BE2C (cell line): Measurements from ENCODE around the gene IFT81.

Experiments used
- DNase-seq: peaks from one replicate; pipeline ENCODE4 v3.0.0-alpha.2; 2020
- H3K27me3 ChIP-seq: fragments of 250-450 bp; sonication (Bioruptor Pico); 2 replicates; pipeline ENCODE4 v1.5.1; 2020; ENCODE audit warnings: mild to moderate bottlenecking
- H3K36me3 ChIP-seq: fragments of 250-450 bp; sonication (Bioruptor Pico); 2 replicates; pipeline ENCODE4 v1.5.1; 2020; ENCODE audit warnings: mild to moderate bottlenecking
- H3K4me1 ChIP-seq: fragments of 250-450 bp; sonication (Bioruptor Pico); 2 replicates; pipeline ENCODE4 v1.5.1; 2020
- H3K4me3 ChIP-seq: 2 replicates; pipeline ENCODE4 v1.5.1; 2011; ENCODE audit warnings: low read depth, low read length
- H3K9me3 ChIP-seq: fragments of 250-450 bp; sonication (Bioruptor Pico); 2 replicates; pipeline ENCODE4 v1.5.1; 2020
- CTCF ChIP-seq: IDR thresholded peaks from 2 replicates; pipeline ENCODE4 v1.5.1; 2012; ENCODE audit warnings: mild to moderate bottlenecking, low read depth, low read length

The IFT81 gene

GRCh38 chr12:110107369-110108281 lies 16.5 kb upstream of the IFT81 start:
- H3K4me1 ChIP-seq: no peaks in the 10 kb centered on the region
- DNase-seq: no peak
- TF ChIP-seq CTCF: no peak
- no peaks in the 10 kb centered on the region for H3K27me3 ChIP-seq
- H3K4me3 ChIP-seq: no peak overlapping the region
- H3K36me3 ChIP-seq: no peaks in the 10 kb centered on the region
- no peaks in the 10 kb centered on the region for H3K9me3 ChIP-seq

GRCh38 chr12:110108309-110109036 lies 15.7 kb upstream of the IFT81 start:
- DNase-seq: no peak
- H3K4me1 ChIP-seq: no peaks in the 10 kb centered on the region
- no peaks in the 10 kb centered on the region for H3K9me3 ChIP-seq
- no peak for TF ChIP-seq CTCF
- H3K4me3 ChIP-seq: no peak overlapping the region
- H3K27me3 ChIP-seq: no peaks in the 10 kb centered on the region
- H3K36me3 ChIP-seq: no peaks in the 10 kb centered on the region

GRCh38 chr12:110109037-110109836 lies 14.9 kb upstream of the IFT81 start:
- H3K4me1 ChIP-seq: no peaks in the 10 kb centered on the region
- no peak for TF ChIP-seq CTCF
- no peak overlapping the region for H3K4me3 ChIP-seq
- no peaks in the 10 kb centered on the region for H3K9me3 ChIP-seq
- no peak for DNase-seq
- no peaks in the 10 kb centered on the region for H3K36me3 ChIP-seq
- H3K27me3 ChIP-seq: no peaks in the 10 kb centered on the region

- Histone ChIP-seq H3K36me3 (no peaks in the 10 kb centered on the region), H3K9me3 (no peaks in the 10 kb centered on the region), H3K27me3 (no peaks in the 10 kb centered on the region), H3K4me1 (no peaks in the 10 kb centered on the region), H3K4me3 (no peak overlapping the region)
- no peak for DNase-seq
- no peak for TF ChIP-seq CTCF
Measured at GRCh38 chr12:110109837-110110535, 14.2 kb upstream of the IFT81 start.

- H3K27me3 ChIP-seq: no peaks in the 10 kb centered on the region
Measured at GRCh38 chr12:110111476-110112334, 12.5 kb upstream of the IFT81 start.

More at GRCh38 chr12:110111476-110112334, 12.5 kb upstream of the IFT81 start:
- H3K4me3 ChIP-seq: no peak overlapping the region
- H3K36me3 ChIP-seq: no peaks in the 10 kb centered on the region
- DNase-seq: no peak
- no peaks in the 10 kb centered on the region for H3K4me1 ChIP-seq
- no peak for TF ChIP-seq CTCF
- H3K9me3 ChIP-seq: no peaks in the 10 kb centered on the region
